WERI-Rb-1 (cell line): Measurements from ENCODE around the gene PSMB4.
"Not testable (repeated sequence)": the region's sequence is repeated elsewhere in the genome, so short reads cannot be mapped to it uniquely, and the experiment has no call there.

Experiments
- DNase-seq: peaks from one replicate; pipeline ENCODE4 v3.0.0-alpha.2; 2020
- H3K27ac ChIP-seq: fragments of 250-450 bp; sonication (Bioruptor Pico); 2 replicates; pipeline ENCODE4 v1.5.1; 2020; ENCODE audit warnings: mild to moderate bottlenecking, moderate library complexity
- H3K27me3 ChIP-seq: fragments of 250-450 bp; sonication (Bioruptor Pico); 2 replicates; pipeline ENCODE4 v1.5.1; 2021; ENCODE audit warnings: mild to moderate bottlenecking, low read depth, moderate library complexity; ENCODE audit not compliant: insufficient read depth, severe bottlenecking
- H3K36me3 ChIP-seq: fragments of 250-450 bp; sonication (Bioruptor Pico); 2 replicates; pipeline ENCODE4 v1.5.1; 2020; ENCODE audit warnings: mild to moderate bottlenecking, moderate library complexity
- H3K4me3 ChIP-seq: 2 replicates; pipeline ENCODE4 v1.5.1; 2011; ENCODE audit warnings: low read depth, mild to moderate bottlenecking, control low read depth, low read length
- H3K9me3 ChIP-seq: fragments of 250-450 bp; sonication (Bioruptor Pico); 2 replicates; pipeline ENCODE4 v1.5.1; 2021; ENCODE audit warnings: mild to moderate bottlenecking, moderate library complexity; ENCODE audit not compliant: severe bottlenecking
- TF ChIP-seq, protein P1 (sequence below): IDR thresholded peaks from 2 replicates; pipeline ENCODE4 v1.5.1; 2011; ENCODE audit warnings: low read depth, mild to moderate bottlenecking, control low read depth, inconsistent platforms, low read length

The PSMB4 gene

GRCh38 chr1:151377150-151377884 is 22.1 kb upstream of the PSMB4 start:
- no peak overlapping the region for H3K27ac ChIP-seq
- no peaks in the 10 kb centered on the region for H3K27me3 ChIP-seq
- no peak overlapping the region for H3K4me3 ChIP-seq
- H3K9me3 ChIP-seq = no peaks in the 10 kb centered on the region
- no peaks in the 10 kb centered on the region for H3K36me3 ChIP-seq
- TF ChIP-seq, protein P1, sequence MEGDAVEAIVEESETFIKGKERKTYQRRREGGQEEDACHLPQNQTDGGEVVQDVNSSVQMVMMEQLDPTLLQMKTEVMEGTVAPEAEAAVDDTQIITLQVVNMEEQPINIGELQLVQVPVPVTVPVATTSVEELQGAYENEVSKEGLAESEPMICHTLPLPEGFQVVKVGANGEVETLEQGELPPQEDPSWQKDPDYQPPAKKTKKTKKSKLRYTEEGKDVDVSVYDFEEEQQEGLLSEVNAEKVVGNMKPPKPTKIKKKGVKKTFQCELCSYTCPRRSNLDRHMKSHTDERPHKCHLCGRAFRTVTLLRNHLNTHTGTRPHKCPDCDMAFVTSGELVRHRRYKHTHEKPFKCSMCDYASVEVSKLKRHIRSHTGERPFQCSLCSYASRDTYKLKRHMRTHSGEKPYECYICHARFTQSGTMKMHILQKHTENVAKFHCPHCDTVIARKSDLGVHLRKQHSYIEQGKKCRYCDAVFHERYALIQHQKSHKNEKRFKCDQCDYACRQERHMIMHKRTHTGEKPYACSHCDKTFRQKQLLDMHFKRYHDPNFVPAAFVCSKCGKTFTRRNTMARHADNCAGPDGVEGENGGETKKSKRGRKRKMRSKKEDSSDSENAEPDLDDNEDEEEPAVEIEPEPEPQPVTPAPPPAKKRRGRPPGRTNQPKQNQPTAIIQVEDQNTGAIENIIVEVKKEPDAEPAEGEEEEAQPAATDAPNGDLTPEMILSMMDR = no peak
- no peak for DNase-seq

DNA sequence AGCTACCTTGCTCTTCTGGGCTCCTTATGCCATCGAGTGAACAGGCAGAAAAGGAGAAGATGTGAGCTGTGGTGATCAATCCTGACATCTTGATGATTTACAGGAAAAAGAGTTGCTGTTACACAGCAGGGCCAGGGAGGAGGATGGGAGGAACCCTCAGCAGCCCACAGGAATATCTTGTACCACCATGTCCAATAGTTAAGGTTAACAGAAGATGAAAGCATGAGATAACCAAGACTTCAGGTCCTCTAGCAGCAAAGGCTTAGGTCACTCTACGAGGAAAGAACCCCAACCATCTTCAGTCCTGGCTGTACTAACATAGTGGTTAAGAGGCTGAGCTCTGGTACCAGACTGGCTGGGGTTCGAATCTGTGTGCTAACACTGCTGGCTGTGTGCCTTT is 14.8 kb upstream of the PSMB4 start:
- no peak for DNase-seq
- no peak overlapping the region for H3K4me3 ChIP-seq
- no peaks in the 10 kb centered on the region for H3K27me3 ChIP-seq
- TF ChIP-seq, protein P1 = no peak
- no peak overlapping the region for H3K27ac ChIP-seq
- H3K9me3 ChIP-seq = no peaks in the 10 kb centered on the region
- H3K36me3 ChIP-seq = no peaks in the 10 kb centered on the region

GRCh38 chr1:151386002-151386401 is 13.4 kb upstream of the PSMB4 start:
- Histone ChIP-seq H3K4me3 (no peak overlapping the region), H3K36me3 (no peaks in the 10 kb centered on the region), H3K27me3 (no peaks in the 10 kb centered on the region), H3K27ac (no peak overlapping the region), H3K9me3 (no peaks in the 10 kb centered on the region)
- no peak for DNase-seq
- TF ChIP-seq, protein P1 = no peak

- H3K4me3 ChIP-seq = not testable (repeated sequence)
Observed at GRCh38 chr1:151390221-151391078, 8.9 kb upstream of the PSMB4 start.

GRCh38 chr1:151391079-151391563 is 8.3 kb upstream of the PSMB4 start:
- H3K36me3 ChIP-seq = no peaks in the 10 kb centered on the region
- H3K27ac ChIP-seq = no peak overlapping the region
- H3K9me3 ChIP-seq = peaks cover 7% of the 10 kb centered on the region
- no peak for DNase-seq
- no peak overlapping the region for H3K4me3 ChIP-seq
- TF ChIP-seq, protein P1 = no peak
- H3K27me3 ChIP-seq = no peaks in the 10 kb centered on the region

More at GRCh38 chr1:151390221-151391078, 8.9 kb upstream of the PSMB4 start:
- DNase-seq, H3K27ac ChIP-seq, H3K9me3 ChIP-seq, H3K36me3 ChIP-seq, H3K27me3 ChIP-seq: not testable (repeated sequence)

DNA sequence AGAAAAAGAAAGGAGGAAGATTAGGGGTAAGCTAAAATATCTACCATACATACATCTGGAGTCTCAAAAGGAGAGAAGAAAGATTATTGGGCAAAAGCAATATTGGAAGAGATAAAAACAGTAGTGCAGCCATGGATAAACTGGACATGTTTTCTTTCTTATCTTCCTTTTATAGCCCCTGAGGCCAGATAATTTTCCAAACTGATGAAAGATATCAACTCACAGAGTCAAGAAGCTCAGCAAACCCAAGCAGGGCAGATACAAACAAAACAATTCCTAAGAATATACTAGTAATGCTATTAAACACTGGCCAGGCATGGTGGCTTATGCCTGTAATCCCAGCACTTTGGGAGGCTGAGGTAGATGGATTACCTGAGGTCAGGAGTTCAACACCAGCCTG is 5.8 kb upstream of the PSMB4 start:
- no peaks in the 10 kb centered on the region for H3K36me3 ChIP-seq
- no peak overlapping the region for H3K4me3 ChIP-seq
- DNase-seq = no peak
- TF ChIP-seq, protein P1 = no peak
- H3K9me3 ChIP-seq = peaks cover 7% of the 10 kb centered on the region
- no peaks in the 10 kb centered on the region for H3K27me3 ChIP-seq
- H3K27ac ChIP-seq = no peak overlapping the region

- DNase-seq, H3K27ac ChIP-seq, H3K27me3 ChIP-seq, H3K4me3 ChIP-seq, H3K9me3 ChIP-seq: not testable (repeated sequence)
- peaks cover 19% of the 10 kb centered on the region for H3K36me3 ChIP-seq
Observed at GRCh38 chr1:151396265-151396664, 3.1 kb upstream of the PSMB4 start.
